SU-DHL-6 (cell line): ENCODE results near the gene EDIL3.

Experiments
- EZH2phosphoT487 ChIP-seq: fragments of 200-600 bp; sonication (generic), shearing (Covaris generic); conservative IDR thresholded peaks from 2 replicates; pipeline ENCODE4 v1.6.1; 2018; ENCODE audit warnings: mild to moderate bottlenecking, antibody characterized with exemption, low read length, moderate library complexity, mixed read lengths
- TF ChIP-seq, protein P1 (sequence below): fragments of 200-600 bp; sonication (generic); IDR thresholded peaks from one replicate; pipeline ENCODE4 v1.5.1; 2017; ENCODE audit warnings: antibody characterized with exemption, mild to moderate bottlenecking, low read length, moderate library complexity; ENCODE audit not compliant: insufficient read depth, poor library complexity, severe bottlenecking

DNA sequence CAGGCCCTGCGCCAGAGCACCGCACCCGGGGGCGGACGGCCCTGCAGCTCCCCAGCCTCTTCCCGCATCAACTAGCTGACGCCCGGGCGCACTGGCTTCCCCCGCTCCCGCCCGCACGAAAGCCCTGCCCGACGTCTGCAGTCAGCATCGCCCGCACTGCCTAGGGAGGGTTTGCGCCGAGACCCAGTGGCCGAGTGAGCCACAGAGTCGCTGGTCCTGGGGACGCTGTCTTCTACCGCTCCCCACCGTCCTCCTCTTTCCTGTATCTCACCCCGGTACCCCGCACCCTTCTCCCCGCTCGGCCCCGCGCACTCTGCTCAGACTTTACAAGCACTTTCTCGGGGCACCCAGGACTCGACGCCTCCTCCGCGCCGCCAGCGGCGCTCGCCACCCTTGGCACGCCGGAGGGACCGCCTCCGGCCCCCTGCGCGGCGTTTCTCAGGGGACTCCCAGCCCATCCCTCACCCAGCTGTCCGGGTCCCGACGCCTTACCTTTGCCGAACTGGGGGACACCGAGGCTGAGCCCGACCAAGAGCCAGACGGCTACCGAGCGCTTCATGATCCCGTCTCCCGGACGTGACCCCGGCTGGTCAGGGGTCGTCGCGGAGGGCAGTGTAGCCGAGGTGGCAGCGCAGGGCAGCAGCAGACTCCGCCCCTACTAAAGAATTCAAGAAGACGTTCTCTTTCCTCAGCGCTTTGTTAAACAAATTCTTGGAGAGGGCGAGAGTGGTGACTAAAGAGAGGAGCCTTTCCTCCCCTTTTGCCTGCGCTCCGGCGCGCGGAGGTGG, 670 bp downstream of the EDIL3 start:
- TF ChIP-seq, protein P1, sequence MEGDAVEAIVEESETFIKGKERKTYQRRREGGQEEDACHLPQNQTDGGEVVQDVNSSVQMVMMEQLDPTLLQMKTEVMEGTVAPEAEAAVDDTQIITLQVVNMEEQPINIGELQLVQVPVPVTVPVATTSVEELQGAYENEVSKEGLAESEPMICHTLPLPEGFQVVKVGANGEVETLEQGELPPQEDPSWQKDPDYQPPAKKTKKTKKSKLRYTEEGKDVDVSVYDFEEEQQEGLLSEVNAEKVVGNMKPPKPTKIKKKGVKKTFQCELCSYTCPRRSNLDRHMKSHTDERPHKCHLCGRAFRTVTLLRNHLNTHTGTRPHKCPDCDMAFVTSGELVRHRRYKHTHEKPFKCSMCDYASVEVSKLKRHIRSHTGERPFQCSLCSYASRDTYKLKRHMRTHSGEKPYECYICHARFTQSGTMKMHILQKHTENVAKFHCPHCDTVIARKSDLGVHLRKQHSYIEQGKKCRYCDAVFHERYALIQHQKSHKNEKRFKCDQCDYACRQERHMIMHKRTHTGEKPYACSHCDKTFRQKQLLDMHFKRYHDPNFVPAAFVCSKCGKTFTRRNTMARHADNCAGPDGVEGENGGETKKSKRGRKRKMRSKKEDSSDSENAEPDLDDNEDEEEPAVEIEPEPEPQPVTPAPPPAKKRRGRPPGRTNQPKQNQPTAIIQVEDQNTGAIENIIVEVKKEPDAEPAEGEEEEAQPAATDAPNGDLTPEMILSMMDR: no peak
- TF ChIP-seq EZH2phosphoT487: no peak
